ENCODE results near the gene PDLIM3.

Gene PDLIM3

DNA sequence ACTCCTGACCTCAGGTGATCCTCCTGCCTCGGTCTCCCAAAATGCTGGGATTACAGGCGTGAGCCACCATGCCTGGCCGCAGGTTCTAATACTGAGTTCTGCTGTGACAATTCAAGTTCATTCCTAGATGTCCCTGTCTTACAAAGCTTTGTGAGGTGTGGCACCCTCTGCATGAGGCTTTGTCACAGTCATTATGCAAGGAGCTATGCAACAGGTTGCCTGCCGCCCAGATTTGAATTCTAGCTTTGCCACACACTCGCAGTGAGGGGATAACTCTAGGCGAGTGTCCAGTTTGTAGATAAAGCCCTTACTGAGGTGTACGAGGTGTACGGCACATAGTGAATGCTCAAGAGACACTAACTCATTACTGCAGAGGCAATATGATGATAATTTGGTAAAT is 67.3 kb downstream of the PDLIM3 start:
- DNase-seq, result no peak

DNA sequence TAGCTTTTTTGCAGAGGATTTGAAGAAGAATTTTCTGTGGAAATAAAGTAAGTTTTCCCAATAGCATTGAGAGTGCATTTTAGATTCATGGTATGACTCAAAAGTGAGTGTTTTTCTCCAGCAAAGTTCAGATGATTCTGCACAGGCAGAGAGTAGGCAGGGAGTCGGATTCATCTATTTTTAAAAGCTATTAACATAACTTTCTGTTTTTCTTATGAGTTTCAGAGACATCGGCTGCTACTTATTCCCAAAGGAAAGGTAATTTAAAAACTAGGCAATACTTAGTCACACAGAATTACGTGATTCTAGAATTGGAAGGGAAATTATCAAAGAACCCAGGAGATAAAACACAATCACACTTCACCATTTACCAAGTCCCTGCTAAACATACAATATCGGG is 68.2 kb downstream of the PDLIM3 start:
- no peak for DNase-seq

DNA sequence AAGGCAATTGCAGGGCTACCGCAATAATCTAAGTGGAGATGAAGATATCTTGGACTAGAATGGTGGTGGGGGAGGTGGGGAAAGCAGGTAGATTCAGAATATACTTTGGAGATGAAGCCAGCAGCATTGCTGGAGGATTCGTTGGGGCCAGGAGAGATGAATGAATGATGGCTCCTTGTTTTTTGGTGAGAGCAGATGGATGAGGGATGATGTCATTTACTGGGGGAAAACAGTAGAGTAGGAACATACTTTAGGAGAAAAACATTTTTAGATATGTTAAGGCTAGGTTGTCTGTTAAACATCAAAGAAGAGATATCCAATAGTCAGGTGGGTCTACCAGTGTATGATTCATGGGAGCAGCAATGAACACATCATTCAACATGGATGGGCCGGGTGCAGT is 69.6 kb downstream of the PDLIM3 start:
- no peak for DNase-seq

DNA sequence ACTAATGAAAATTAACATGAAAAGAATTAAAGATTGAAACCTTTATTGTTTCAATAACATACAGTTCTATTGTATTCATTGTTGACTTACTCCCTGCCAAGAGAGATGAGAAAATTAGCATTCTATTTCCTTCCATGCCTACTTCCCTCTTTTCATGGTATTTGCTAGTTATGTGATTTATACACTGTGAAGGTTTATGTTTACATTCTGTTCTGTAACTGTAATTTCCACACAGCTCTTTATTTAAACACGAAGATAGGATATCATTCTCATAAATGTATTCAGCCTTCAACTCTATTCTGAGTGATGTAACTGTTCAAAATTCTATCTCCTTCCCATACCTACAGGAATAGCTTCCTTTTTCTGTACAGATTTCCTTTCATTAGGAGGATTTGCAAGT is 70.4 kb downstream of the PDLIM3 start:
- DNase-seq, result no peak

DNA sequence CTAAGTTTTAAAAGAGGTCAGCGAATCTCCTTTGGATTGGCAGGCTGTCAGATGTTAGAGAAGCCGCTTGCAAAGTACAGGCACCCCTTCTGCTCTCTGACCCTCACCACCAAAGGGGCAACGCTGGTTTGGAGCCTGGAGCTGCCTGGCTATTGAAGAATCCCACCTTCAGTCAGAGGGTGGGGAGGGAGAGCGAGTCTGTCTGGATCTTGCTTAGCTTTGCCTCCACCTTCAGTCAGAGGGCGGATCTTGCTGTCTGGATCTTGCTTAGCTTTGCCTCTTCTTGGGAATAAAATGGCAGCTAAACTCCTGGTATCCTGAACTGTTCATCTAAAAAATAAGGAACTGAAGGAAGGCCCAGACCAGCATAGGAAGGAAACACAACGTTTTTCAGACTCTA is 71.1 kb downstream of the PDLIM3 start:
- no peak for DNase-seq

DNA sequence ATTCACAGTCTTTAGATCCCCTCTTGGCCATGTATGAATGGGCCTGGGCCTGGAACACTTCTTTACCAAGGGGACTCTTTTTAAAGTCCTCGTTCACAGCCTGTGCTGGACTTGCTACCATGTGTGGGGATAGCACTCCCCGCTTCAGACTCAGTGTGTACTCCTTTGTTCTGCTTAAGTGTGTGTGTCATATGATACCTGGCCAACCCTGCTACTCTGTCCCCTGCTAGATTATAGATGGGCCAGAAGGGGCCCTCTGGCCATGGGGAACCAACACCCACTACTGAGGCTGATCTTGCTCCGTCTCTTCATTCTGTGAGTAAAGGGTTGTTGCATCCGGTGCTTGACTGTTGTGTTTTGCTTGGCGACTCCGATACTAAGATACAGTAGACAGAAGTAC is 71.8 kb downstream of the PDLIM3 start:
- no peak for DNase-seq

DNA sequence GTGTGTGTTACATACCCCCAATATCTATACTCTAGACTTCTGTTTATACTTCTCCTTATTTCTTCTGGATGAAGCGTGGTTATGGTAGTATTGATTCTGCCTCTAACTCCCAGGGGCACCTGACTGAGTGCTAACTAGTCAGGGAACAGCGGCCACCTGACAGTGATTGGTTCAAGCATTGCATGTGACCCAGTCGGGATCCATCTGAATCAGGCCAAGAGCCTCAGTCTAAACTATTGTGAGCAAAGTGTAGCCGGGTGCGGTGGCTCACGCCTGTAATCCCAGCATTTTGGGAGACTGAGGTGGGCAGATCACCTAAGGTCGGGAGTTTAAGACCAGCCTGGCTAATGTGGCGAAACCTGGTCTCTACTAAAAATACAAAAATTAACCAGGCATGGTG is 73.7 kb downstream of the PDLIM3 start:
- no peak for DNase-seq

DNA sequence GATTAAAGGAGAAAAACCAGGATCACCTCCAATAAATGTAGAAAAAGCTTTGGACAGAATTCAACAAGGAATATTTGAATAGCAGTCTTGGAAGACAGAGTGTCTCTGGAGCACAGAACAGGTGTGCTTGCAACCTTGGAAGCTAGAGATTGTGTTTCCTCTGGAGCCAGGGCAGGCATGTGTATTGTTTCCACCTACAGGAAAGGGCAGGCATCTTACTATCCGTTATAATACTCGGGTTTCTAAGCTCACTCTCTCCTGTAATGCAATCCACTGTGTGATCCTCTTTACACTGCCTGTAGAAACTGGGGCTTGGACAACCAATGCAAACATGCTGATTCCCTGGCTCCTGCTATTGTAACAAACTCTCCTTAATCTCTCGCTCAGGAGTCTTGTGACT is 78.2 kb downstream of the PDLIM3 start:
- no peak for DNase-seq

DNA sequence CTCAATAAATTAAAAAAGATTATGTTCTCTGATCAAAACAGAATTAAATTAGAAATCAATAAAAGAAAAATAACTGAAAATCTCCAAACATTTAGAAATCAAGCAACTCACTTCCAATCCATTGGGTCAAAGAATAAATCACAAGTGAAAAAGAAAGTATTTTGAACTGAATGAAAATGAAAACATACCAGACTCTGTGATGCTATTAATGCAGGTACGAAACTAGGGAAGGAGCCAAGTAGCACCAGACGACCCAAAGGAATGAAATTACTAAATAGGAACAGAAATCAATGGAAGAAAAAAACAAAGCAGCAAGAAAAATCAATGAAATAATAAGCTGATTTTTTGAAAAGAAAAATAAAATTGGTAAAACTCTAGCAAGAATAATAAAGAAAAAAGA is 79.2 kb downstream of the PDLIM3 start:
- DNase-seq, result no peak

Measured in T1000 (cell line).